GM18873 (cell line): ENCODE measurements around the gene CDC42EP5.

Experiments used
- ATAC-seq: cut with Tn5 transposase; IDR thresholded peaks from one replicate; pipeline ENCODE4 v1.9.1; 2021; ENCODE audit warnings: mild to moderate bottlenecking, moderate library complexity, moderate number of reproducible peaks; ENCODE audit not compliant: unreplicated experiment, low FRiP score

The CDC42EP5 gene

GRCh38 chr19:54429545-54430227, 43.4 kb downstream of the CDC42EP5 start:
- no peak for ATAC-seq

DNA sequence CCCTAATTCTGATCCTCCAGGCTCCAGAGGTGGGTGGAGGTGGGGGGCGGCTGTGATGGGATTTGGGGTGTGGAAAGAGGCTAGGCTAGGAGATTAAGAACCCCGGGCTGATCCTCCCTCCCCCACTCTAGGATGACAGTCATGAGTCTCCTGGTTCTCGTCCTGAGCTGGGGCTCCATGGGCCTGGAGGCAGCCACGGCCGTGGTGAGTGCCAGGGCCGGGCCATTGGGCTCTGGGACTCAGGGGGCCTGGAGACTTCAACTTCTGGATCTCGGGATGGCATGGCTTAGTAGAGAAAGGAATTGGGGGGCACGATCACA, 44.0 kb downstream of the CDC42EP5 start:
- ATAC-seq = no peak

DNA sequence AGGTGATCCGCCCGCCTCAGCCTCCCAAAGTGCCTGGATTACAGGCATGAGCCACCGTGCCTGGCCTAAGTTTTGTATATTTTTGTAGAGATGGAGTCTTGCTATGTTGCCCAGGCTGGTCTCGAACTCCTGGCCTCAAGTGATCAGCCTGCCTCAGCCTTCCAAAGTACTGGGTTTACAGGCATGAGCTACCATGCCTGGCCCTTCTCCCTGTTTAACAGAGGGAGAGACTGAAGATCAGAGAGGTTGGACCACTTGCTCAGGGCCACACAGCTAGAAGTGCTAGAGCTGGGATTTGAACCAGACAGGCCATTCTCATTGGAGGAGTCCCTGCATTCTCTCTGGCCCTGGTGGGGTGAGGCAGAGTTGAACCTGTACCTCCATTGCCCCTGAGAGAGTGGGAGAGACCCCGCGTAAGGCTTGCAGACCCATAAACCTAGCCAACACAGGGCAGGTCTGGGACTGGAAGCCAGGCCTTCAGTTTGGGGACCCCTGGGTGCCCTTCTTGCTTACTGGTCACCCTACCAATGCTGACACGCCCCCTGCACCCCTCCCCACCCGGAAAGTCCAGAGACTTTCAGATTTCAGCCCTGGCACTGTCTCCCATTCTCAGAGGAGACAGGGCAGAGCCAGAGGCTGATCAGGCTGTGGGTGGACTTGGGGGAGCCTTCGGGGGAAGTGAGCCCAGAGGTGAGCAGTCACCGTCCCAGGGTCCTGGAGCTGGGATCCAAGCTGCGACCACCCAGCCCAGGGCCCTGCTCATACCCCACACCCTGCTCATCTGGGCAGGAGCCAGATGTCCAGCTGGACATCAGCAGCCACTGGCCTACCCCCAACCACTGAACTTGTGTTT, 44.5 kb downstream of the CDC42EP5 start:
- ATAC-seq = no peak

- no peak for ATAC-seq
These were observed 45.5 kb downstream of the CDC42EP5 start for GRCh38 chr19:54427586-54427985.

DNA sequence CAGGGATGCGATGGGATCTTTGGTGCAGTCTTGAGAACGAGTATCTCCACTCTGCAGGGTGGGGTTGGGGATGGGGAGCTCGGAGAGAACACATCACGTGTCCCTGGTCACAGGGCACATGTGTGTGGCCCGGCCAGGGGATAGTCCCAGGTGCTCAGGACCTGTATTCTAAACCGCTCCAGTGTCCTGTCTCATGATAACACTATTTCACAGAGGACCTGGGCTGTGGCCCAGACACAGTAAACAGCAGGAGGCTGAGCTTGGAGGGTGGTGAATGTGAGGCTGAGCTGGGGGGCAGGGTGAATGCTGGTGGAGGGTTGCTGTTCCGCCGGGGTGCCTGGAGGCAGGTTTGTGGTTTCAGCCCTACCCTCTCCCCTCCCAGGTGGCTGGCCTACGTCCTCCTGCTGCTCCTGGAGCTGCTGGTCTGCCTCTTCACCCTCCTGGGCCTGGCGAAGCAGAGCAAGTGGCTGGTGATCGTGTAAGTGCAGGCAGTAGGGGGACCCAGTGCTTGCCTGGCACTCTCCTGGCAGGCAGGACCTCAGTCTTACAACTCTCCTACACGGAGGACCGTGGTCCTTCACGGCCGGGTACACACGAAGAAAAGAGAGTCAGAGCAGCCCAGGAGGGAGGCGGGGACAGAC, 46.7 kb downstream of the CDC42EP5 start:
- no peak for ATAC-seq

- ATAC-seq = no peak
These were observed 47.7 kb downstream of the CDC42EP5 start for GRCh38 chr19:54425382-54425723.

DNA sequence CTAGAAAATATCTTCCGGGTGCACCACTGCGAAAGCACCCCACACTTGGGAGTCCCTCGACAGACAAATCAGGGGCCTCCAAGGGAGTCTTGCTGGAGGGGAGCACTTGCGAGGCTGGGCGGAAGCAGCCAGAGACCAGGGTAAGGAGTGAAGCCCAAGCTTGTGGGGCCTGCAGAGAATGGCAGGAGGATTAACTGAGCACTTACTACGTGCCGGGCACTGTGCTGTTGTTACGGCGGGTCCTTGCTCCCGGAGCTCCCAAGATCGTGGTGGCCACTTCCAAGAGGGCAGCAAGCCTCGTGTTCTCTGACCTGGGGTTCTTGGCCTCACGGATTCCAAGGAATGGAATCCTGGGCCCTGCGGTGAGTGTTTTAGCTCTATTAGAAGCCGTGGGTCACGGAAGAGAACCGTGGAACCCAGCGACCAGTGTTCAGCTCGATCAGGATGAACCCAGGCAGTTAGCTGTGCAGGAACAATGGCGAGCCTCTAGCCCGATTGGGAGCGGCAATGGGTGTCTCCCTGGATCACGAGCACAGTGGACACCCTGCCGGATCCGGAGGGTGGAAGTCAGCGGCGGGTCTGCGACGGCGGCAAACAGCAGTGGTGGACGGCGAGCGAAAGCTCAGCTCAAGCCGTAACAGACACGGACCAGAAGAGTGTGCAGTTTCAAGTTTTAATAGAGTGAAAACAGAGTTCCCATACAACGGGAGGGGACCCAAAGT, 48.3 kb downstream of the CDC42EP5 start:
- no peak for ATAC-seq

GRCh38 chr19:54424201-54424600, 48.9 kb downstream of the CDC42EP5 start:
- no peak for ATAC-seq

GRCh38 chr19:54422136-54422535, 51.0 kb downstream of the CDC42EP5 start:
- ATAC-seq = no peak

- no peak for ATAC-seq
These were observed 51.6 kb downstream of the CDC42EP5 start for GRCh38 chr19:54421521-54421920.

DNA sequence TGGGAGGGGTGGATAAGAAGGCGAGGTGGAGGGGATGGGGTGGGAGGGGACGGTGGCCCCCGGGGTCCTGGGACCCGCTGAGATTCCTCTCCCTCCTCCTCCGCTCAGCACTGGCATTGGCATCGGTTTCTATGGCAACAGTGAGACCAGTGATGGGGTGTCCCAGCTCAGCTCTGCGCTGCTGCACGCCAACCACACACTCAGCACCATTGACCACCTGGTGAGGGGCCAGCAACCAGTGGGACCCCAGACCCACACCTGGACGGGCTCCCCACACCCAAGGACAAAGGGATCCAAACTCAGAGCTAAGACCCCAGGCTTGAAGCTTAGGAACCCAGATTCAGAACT, 52.0 kb downstream of the CDC42EP5 start:
- no peak for ATAC-seq

- no peak for ATAC-seq
These were observed 52.5 kb downstream of the CDC42EP5 start for GRCh38 chr19:54420383-54421168.

DNA sequence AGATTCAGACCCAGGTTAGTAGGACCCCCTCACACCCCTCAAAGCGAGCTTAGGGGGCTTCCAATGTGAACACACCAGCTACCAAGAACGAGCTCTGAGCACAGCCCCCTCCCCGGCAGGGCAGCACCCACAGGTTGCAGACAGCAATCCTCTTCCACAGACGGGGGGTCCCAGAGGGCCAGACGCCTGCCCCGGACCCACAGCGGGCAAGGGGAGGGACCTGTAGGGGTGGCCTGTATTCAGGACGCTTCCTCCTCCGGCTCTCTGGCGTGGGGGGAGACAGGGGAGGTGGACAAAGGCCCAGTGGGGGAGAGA, 53.1 kb downstream of the CDC42EP5 start:
- no peak for ATAC-seq

- ATAC-seq = no peak
These were observed 53.9 kb downstream of the CDC42EP5 start for GRCh38 chr19:54418930-54419800.

- no peak for ATAC-seq
These were observed 54.8 kb downstream of the CDC42EP5 start for GRCh38 chr19:54418030-54418929.

GRCh38 chr19:54416695-54417491, 56.2 kb downstream of the CDC42EP5 start:
- no peak for ATAC-seq

DNA sequence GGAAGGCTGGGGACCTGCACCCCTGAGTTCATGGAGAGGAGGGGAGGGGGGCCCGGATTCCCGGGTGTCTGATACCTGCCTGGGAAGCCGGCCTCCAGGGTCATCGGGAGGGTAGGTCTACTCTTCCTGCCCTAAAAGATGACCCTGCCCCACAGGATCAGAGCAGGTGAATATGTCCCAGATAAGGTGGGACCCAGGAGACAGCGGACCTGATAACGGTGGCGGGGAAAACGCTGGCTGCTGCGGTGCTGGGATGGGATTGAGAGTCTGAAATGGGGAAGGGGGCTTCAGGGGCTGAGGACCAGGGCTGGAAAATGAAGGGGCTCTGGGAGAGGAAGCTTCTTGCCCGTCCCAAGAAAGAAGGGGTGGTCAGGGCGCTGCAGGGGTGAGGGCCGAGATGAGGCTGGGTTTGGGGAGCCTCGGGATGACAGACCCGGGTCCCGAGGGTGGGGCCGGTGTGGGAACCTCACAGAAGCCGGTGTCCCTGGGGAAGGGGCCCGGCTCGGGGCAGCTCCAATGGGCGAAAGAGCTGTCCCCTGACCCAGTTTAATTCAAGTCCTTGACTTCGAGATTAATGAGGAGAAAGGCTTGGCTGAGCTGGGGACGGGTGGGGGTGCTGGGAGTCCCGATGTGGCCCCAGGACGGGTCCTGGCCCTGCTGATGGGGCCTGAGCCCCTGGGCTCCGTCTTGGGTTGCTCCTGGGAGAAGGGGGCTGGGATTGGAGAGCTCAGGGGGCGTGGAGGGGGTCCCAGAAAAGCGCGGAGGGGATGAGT, 57.0 kb downstream of the CDC42EP5 start:
- no peak for ATAC-seq
